Neural cell (in vitro differentiated cells): ENCODE data around the gene TMEM63B. TPM values are rescaled to one million over a fixed set of nuclear protein-coding genes. Genes with fewer than 3 reads are reported as not detected.

Experiments used
- H2AFZ ChIP-seq: fragments of 200-600, 300-800 bp; sonication (generic), shearing (Covaris generic); 2 replicates; pipeline ENCODE4 v1.6.0; 2014; ENCODE audit warnings: low read depth, mild to moderate bottlenecking, antibody characterized with exemption, low read length, moderate library complexity
- H3F3A ChIP-seq: fragments of 200-600 bp; shearing (Covaris generic); 2 replicates; pipeline ENCODE4 v1.6.1; 2016; ENCODE audit warnings: mild to moderate bottlenecking, moderate library complexity, mixed read lengths, antibody characterized with exemption, low read length; ENCODE audit not compliant: insufficient read depth, poor library complexity, severe bottlenecking
- H3K27ac ChIP-seq: fragments of 200-600, 300-800 bp; sonication (generic), shearing (Covaris generic); 2 replicates; pipeline ENCODE4 v1.5.1; 2014; ENCODE audit warnings: mild to moderate bottlenecking, low read length, moderate library complexity
- H3K27me3 ChIP-seq: fragments of 300-800, 200-600 bp; sonication (generic), shearing (Covaris generic); 2 replicates; pipeline ENCODE4 v1.6.0; 2014; ENCODE audit warnings: mild to moderate bottlenecking, low read depth, low read length, moderate library complexity; ENCODE audit not compliant: insufficient read depth
- H3K36me3 ChIP-seq: fragments of 300-800, 200-600 bp; sonication (generic), shearing (Covaris generic); 2 replicates; pipeline ENCODE4 v1.5.1; 2014; ENCODE audit warnings: mild to moderate bottlenecking, antibody characterized with exemption, low read length, moderate library complexity; ENCODE audit not compliant: insufficient read depth
- H3K4me2 ChIP-seq: fragments of 300-800, 200-600 bp; sonication (generic), shearing (Covaris generic); 2 replicates; pipeline ENCODE4 v1.6.0; 2014; ENCODE audit warnings: mild to moderate bottlenecking, low read length
- H3K4me3 ChIP-seq: fragments of 300-800, 200-600 bp; sonication (generic), shearing (Covaris generic); 2 replicates; pipeline ENCODE4 v1.5.1; 2014; ENCODE audit warnings: mild to moderate bottlenecking, low read length, moderate library complexity
- H3K79me2 ChIP-seq: fragments of 200-600 bp; shearing (Covaris generic); replicated peaks from 2 replicates; pipeline ENCODE4 v1.6.0; 2014; ENCODE audit warnings: mild to moderate bottlenecking, low read length, moderate library complexity; ENCODE audit not compliant: insufficient read depth
- H3K9ac ChIP-seq: fragments of 300-800, 200-600 bp; sonication (generic), shearing (Covaris generic); 2 replicates; pipeline ENCODE4 v1.6.1; 2016; ENCODE audit warnings: mild to moderate bottlenecking, low read length, mixed read lengths
- H3K9me2 ChIP-seq: fragments of 200-600 bp; shearing (Covaris generic); 2 replicates; pipeline ENCODE4 v1.6.1; 2016; ENCODE audit warnings: mild to moderate bottlenecking, low read length, mixed read lengths; ENCODE audit not compliant: insufficient read depth
- H3K9me3 ChIP-seq: fragments of 200-600, 300-800 bp; sonication (generic), shearing (Covaris generic); 2 replicates; pipeline ENCODE4 v1.6.1; 2016; ENCODE audit warnings: mild to moderate bottlenecking, mixed run types, low read length, moderate library complexity, mixed read lengths
- H4K20me1 ChIP-seq: fragments of 200-600 bp; shearing (Covaris generic); 2 replicates; pipeline ENCODE4 v1.6.1; 2016; ENCODE audit warnings: mild to moderate bottlenecking, mixed run types; ENCODE audit not compliant: insufficient read depth
- CTCF ChIP-seq: fragments of 450-650 bp; IDR thresholded peaks from 2 replicates; pipeline ENCODE4 v1.5.1; 2014; ENCODE audit warnings: antibody characterized with exemption, mild to moderate bottlenecking, moderate library complexity; ENCODE audit not compliant: poor library complexity, severe bottlenecking
- EP300 ChIP-seq: fragments of 450-650 bp; conservative IDR thresholded peaks from 2 replicates; pipeline ENCODE4 v1.6.1; 2014; ENCODE audit warnings: antibody characterized with exemption, mild to moderate bottlenecking, moderate library complexity; ENCODE audit not compliant: poor library complexity, severe bottlenecking
- EZH2 ChIP-seq: fragments of 200-600, 300-800 bp; shearing (Covaris generic), sonication (generic); IDR thresholded peaks from 2 replicates; pipeline ENCODE4 v1.6.1; 2014; ENCODE audit warnings: antibody characterized with exemption, low read length, borderline replicate concordance, mild to moderate bottlenecking; ENCODE audit not compliant: insufficient read depth, poor library complexity, severe bottlenecking
- MXI1 ChIP-seq: fragments of 450-650 bp; conservative IDR thresholded peaks from 2 replicates; pipeline ENCODE4 v1.6.1; 2014; ENCODE audit warnings: antibody characterized with exemption, mild to moderate bottlenecking; ENCODE audit not compliant: poor library complexity, severe bottlenecking
- POLR2AphosphoS5 ChIP-seq: IDR thresholded peaks from 2 replicates; pipeline ENCODE4 v1.6.1; 2012
- RAD21 ChIP-seq: fragments of 450-650 bp; conservative IDR thresholded peaks from 2 replicates; pipeline ENCODE4 v1.6.1; 2014; ENCODE audit warnings: antibody characterized with exemption, mild to moderate bottlenecking, moderate library complexity
- REST ChIP-seq: IDR thresholded peaks from 2 replicates; pipeline ENCODE4 v1.6.1; 2012; ENCODE audit warnings: borderline replicate concordance
- SMC3 ChIP-seq: fragments of 450-650 bp; conservative IDR thresholded peaks from 2 replicates; pipeline ENCODE4 v1.6.1; 2014; ENCODE audit warnings: antibody characterized with exemption, mild to moderate bottlenecking, moderate library complexity; ENCODE audit not compliant: poor library complexity
- TAF1 ChIP-seq: IDR thresholded peaks from 2 replicates; pipeline ENCODE4 v1.6.1; 2012; ENCODE audit warnings: low read depth
- polyA plus RNA-seq: library from polyadenylated mRNA; depleted of rRNA; stranded (reverse); fragments of >200 nt; gene quantifications from 2 replicates; pipeline ENCODE4 v1.2.3, GENCODE V29; 2014

The TMEM63B gene
- polyA plus RNA-seq, 1 donor from 2014 or later, result 49.9 TPM

- Histone ChIP-seq H3K27me3 (no peaks in the 10 kb centered on the region), H4K20me1 (no peaks in the 10 kb centered on the region), H3K36me3 (no peaks in the 10 kb centered on the region), H2AFZ (no peak within 1 kb of the TSS), H3K9me2 (no peaks in the 10 kb centered on the region), H3K9ac (no peak within 1 kb of the TSS), H3K4me3 (no peak within 1 kb of the TSS), H3K27ac (no peak within 1 kb of the TSS), H3K4me2 (no peak within 1 kb of the TSS), H3K9me3 (no peaks in the 10 kb centered on the region), H3F3A (no peaks in the 10 kb centered on the region), H3K79me2 (no peaks in the 10 kb centered on the region)
- TF ChIP-seq TAF1, result no peak
- no peak for TF ChIP-seq EZH2
- TF ChIP-seq EP300, result no peak
- TF ChIP-seq SMC3, result no peak
- no peak for TF ChIP-seq REST
- TF ChIP-seq POLR2AphosphoS5, result no peak
- TF ChIP-seq MXI1, result no peak
- no peak for TF ChIP-seq RAD21
- no peak for TF ChIP-seq CTCF
Observed at GRCh38 chr6:44158770-44159228, 31.4 kb downstream of the TMEM63B start, which contains the start of gene CAPN11. Gene CAPN11 (plus strand): TSS chr6:44158820. CDS start chr6:44158849, 29 bp downstream.

GRCh38 chr6:44161997-44162338, 34.6 kb downstream of the TMEM63B start:
- H2AFZ ChIP-seq, result no peak overlapping the region
- H3K9me2 ChIP-seq, result no peaks in the 10 kb centered on the region

More at GRCh38 chr6:44161997-44162338, 34.6 kb downstream of the TMEM63B start:
- Histone ChIP-seq H3K9me3 (no peaks in the 10 kb centered on the region), H3K9ac (no peak overlapping the region), H3K27ac (no peak overlapping the region), H3K36me3 (no peaks in the 10 kb centered on the region), H3F3A (no peaks in the 10 kb centered on the region), H3K4me3 (no peak overlapping the region), H3K4me2 (no peak overlapping the region), H3K79me2 (no peaks in the 10 kb centered on the region), H3K27me3 (no peaks in the 10 kb centered on the region), H4K20me1 (no peaks in the 10 kb centered on the region)
- no peak for TF ChIP-seq REST
- TF ChIP-seq CTCF, result no peak
- TF ChIP-seq POLR2AphosphoS5, result no peak
- TF ChIP-seq SMC3, result no peak
- no peak for TF ChIP-seq EP300
- no peak for TF ChIP-seq EZH2
- TF ChIP-seq RAD21, result no peak
- TF ChIP-seq MXI1, result no peak
- no peak for TF ChIP-seq TAF1
